Kasumi-1 (cell line): Measurements from ENCODE around the gene KLHL22.

Experiments used
- DNase-seq, 2 experiments: peaks; one replicate each; lab custom pipeline; 2025; lab: John Stamatoyannopoulos, UW

Gene KLHL22

GRCh38 chr22:20433686-20434241, 61.8 kb downstream of the KLHL22 start:
- no peak for DNase-seq

GRCh38 chr22:20433191-20433590, 62.4 kb downstream of the KLHL22 start:
- DNase-seq, result no peak

- no peak for DNase-seq
Measured at GRCh38 chr22:20432244-20432686, 63.3 kb downstream of the KLHL22 start.

- no peak for DNase-seq
Measured at GRCh38 chr22:20431511-20432192, 63.9 kb downstream of the KLHL22 start.

- peak; percentile 34 to 60 for DNase-seq
Measured at GRCh38 chr22:20430720-20431510, 64.7 kb downstream of the KLHL22 start.

GRCh38 chr22:20430101-20430719, 65.4 kb downstream of the KLHL22 start:
- DNase-seq, result no peak

GRCh38 chr22:20429254-20430100, 66.1 kb downstream of the KLHL22 start:
- peak; percentile 42 to 46 for DNase-seq

GRCh38 chr22:20428496-20429253, 66.9 kb downstream of the KLHL22 start:
- no peak for DNase-seq

GRCh38 chr22:20427945-20428417, 67.6 kb downstream of the KLHL22 start:
- DNase-seq, result no peak

- DNase-seq, result no peak
Measured at GRCh38 chr22:20427104-20427944, 68.3 kb downstream of the KLHL22 start.

GRCh38 chr22:20426259-20426615, 69.4 kb downstream of the KLHL22 start:
- no peak for DNase-seq

- no peak for DNase-seq
Measured at GRCh38 chr22:20425566-20426258, 69.9 kb downstream of the KLHL22 start.

GRCh38 chr22:20424932-20425565, 70.5 kb downstream of the KLHL22 start:
- no peak for DNase-seq

GRCh38 chr22:20424568-20424931, 71.0 kb downstream of the KLHL22 start:
- DNase-seq, result no peak

- DNase-seq, result peak; percentile 38 to 62
Measured at GRCh38 chr22:20423906-20424551, 71.6 kb downstream of the KLHL22 start.

- peak; percentile 33 to 62 for DNase-seq
Measured at GRCh38 chr22:20423008-20423905, 72.3 kb downstream of the KLHL22 start.

GRCh38 chr22:20422271-20423007, 73.2 kb downstream of the KLHL22 start:
- DNase-seq, result no peak
